ENCODE measurements around the gene TRAPPC10.
A peak's percentile ranks its signal among the peaks of the same experiment; 100 is the strongest.

The TRAPPC10 gene

GRCh38 chr21:44039828-44040227 lies 27.7 kb downstream of the TRAPPC10 start:
- DNase-seq (ENCODE audit: low read depth) = no peak

GRCh38 chr21:44043613-44044012 lies 31.5 kb downstream of the TRAPPC10 start:
- DNase-seq (ENCODE audit: low read depth) = no peak

GRCh38 chr21:44046734-44047133 lies 34.6 kb downstream of the TRAPPC10 start:
- DNase-seq (ENCODE audit: low read depth) = no peak

GRCh38 chr21:44047996-44048560 lies 36.0 kb downstream of the TRAPPC10 start:
- no peak for DNase-seq (ENCODE audit: low read depth)

GRCh38 chr21:44049182-44049581 lies 37.1 kb downstream of the TRAPPC10 start:
- DNase-seq (ENCODE audit: low read depth) = no peak

- no peak for DNase-seq (ENCODE audit: low read depth)
Measured at GRCh38 chr21:44049606-44050005, 37.5 kb downstream of the TRAPPC10 start.

GRCh38 chr21:44050276-44050675 lies 38.2 kb downstream of the TRAPPC10 start:
- no peak for DNase-seq (ENCODE audit: low read depth)

GRCh38 chr21:44051462-44051941 lies 39.4 kb downstream of the TRAPPC10 start:
- DNase-seq (ENCODE audit: low read depth) = no peak

- no peak for DNase-seq (ENCODE audit: low read depth)
Measured at GRCh38 chr21:44052071-44052829, 40.1 kb downstream of the TRAPPC10 start.

GRCh38 chr21:44052830-44053226 lies 40.7 kb downstream of the TRAPPC10 start:
- DNase-seq (ENCODE audit: low read depth) = no peak

- no peak for DNase-seq (ENCODE audit: low read depth)
Measured at GRCh38 chr21:44053567-44053966, 41.5 kb downstream of the TRAPPC10 start.

- no peak for DNase-seq (ENCODE audit: low read depth)
Measured at GRCh38 chr21:44054710-44055109, 42.6 kb downstream of the TRAPPC10 start.

GRCh38 chr21:44057055-44057454 lies 44.9 kb downstream of the TRAPPC10 start:
- no peak for DNase-seq (ENCODE audit: low read depth)

GRCh38 chr21:44057960-44058651 lies 46.0 kb downstream of the TRAPPC10 start:
- DNase-seq (ENCODE audit: low read depth) = no peak

GRCh38 chr21:44058652-44058964 lies 46.5 kb downstream of the TRAPPC10 start:
- DNase-seq (ENCODE audit: low read depth) = no peak

GRCh38 chr21:44058981-44059380 lies 46.9 kb downstream of the TRAPPC10 start:
- DNase-seq (ENCODE audit: low read depth) = no peak

GRCh38 chr21:44059710-44060109 lies 47.6 kb downstream of the TRAPPC10 start:
- DNase-seq (ENCODE audit: low read depth) = no peak

GRCh38 chr21:44062380-44062779 lies 50.3 kb downstream of the TRAPPC10 start:
- no peak for DNase-seq (ENCODE audit: low read depth)

GRCh38 chr21:44063151-44063912 lies 51.2 kb downstream of the TRAPPC10 start:
- no peak for DNase-seq (ENCODE audit: low read depth)

- no peak for DNase-seq (ENCODE audit: low read depth)
Measured at GRCh38 chr21:44064852-44065403, 52.8 kb downstream of the TRAPPC10 start.

- peak; percentile 61 for DNase-seq (ENCODE audit: low read depth)
Measured at GRCh38 chr21:44065428-44065827, 53.3 kb downstream of the TRAPPC10 start.

- no peak for DNase-seq (ENCODE audit: low read depth)
Measured at GRCh38 chr21:44066116-44066515, 54.0 kb downstream of the TRAPPC10 start.
